HepG2 (cell line): ENCODE results near the gene AURKA.

Experiments
- CREB1 ChIP-seq, 2 experiments: fragments of 450-650 bp in 1 of 2; IDR thresholded peaks; 2 replicates each; pipeline ENCODE4 v1.6.1; 2016 to 2017; ENCODE audit warnings: control low read depth in 1 of 2, mild to moderate bottlenecking in 1 of 2, missing compliant biosample characterization in 1 of 2, missing genetic modification characterization in 1 of 2
- IKZF1 ChIP-seq: fragments of 450-650 bp; IDR thresholded peaks from 2 replicates; pipeline ENCODE4 v1.7.1; 2016
- MED13 ChIP-seq: sonication (generic); formaldehyde crosslinking; IDR thresholded peaks from 2 replicates; pipeline ENCODE4 v1.5.0; 2020; ENCODE audit warnings: missing genetic modification reagents
- POLR2AphosphoS2 ChIP-seq: IDR thresholded peaks from 2 replicates; pipeline ENCODE4 v1.6.1; 2011; ENCODE audit warnings: low read depth, low read length, improper control_type of control experiment
- RFX1 ChIP-seq: fragments of 450-650 bp; IDR thresholded peaks from 2 replicates; pipeline ENCODE4 v1.6.1; 2017
- SIN3B ChIP-seq: fragments of 150-350 bp; IDR thresholded peaks from 2 replicates; pipeline ENCODE4 v1.6.1; 2014; ENCODE audit warnings: low read length
- SP2 ChIP-seq: sonication (generic); formaldehyde crosslinking; IDR thresholded peaks from 2 replicates; pipeline ENCODE4 v1.5.1; 2020; ENCODE audit warnings: mild to moderate bottlenecking, missing genetic modification reagents
- TAF1 ChIP-seq: sonication (generic); formaldehyde crosslinking; IDR thresholded peaks from 2 replicates; pipeline ENCODE4 v1.4.0; 2020; ENCODE audit warnings: missing genetic modification reagents
- TEAD3 ChIP-seq: optimal IDR thresholded peaks from 2 replicates; pipeline ENCODE3; 2016; ENCODE audit warnings: borderline replicate concordance
- ZNF230 ChIP-seq: sonication (generic); formaldehyde crosslinking; IDR thresholded peaks from 2 replicates; pipeline ENCODE4 v1.4.0; 2020; ENCODE audit warnings: mild to moderate bottlenecking, missing genetic modification reagents
- ZNF549 ChIP-seq: sonication (generic); formaldehyde crosslinking; IDR thresholded peaks from 2 replicates; pipeline ENCODE4 v1.5.0; 2020; ENCODE audit warnings: missing genetic modification reagents
- ZNF564 ChIP-seq: sonication (generic); formaldehyde crosslinking; IDR thresholded peaks from 2 replicates; pipeline ENCODE4 v1.8.1; 2023; ENCODE audit warnings: mild to moderate bottlenecking, missing genetic modification reagents
- TF ChIP-seq, protein P1 (sequence below): sonication (generic); formaldehyde crosslinking; IDR thresholded peaks from 2 replicates; pipeline ENCODE4 v1.4.0; 2020; ENCODE audit warnings: missing genetic modification reagents
- TF ChIP-seq, protein P2 (sequence below): sonication (generic); formaldehyde crosslinking; IDR thresholded peaks from 2 replicates; pipeline ENCODE4 v1.5.0; 2020; ENCODE audit warnings: mild to moderate bottlenecking, missing genetic modification reagents, moderate library complexity

DNA sequence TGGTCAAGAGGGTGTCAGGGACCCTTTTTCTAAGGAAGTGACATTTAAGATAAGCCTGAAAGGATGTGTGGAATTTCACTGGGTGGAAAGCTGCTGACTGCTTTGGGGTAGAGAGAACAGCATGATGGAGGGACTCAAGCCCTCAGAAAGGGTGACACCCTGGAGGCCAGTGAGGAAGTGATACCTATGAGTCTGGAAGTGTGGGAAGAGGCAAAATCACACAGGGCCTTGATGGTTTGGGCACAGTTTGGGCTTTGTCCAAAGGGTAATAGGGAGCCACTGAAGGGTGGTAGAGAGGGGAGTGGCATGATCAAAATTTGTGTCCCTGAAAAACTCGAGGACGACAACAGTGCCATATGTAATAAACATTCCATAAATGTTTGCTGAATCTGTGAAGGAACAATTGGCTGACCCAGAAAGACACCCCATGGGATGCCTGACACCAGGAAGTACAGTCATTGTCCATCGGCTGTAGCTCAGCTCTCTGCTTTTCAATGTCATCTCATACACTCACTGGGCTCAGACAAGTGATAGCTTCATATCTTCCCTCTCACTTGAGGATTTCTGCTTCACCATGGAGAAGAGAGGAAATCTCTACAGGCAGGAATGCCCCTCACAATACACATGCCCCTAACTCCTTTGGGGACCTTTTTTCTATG, 41.3 kb upstream of the AURKA start:
- no peak for TF ChIP-seq TEAD3 (CRISPR knock-in tag)
- no peak for TF ChIP-seq ZNF230 (CRISPR knock-in tag)
- no peak for TF ChIP-seq IKZF1
- TF ChIP-seq MED13 (CRISPR knock-in tag), result no peak
- TF ChIP-seq POLR2AphosphoS2, result no peak
- no peak for TF ChIP-seq TAF1 (CRISPR knock-in tag)
- no peak for TF ChIP-seq ZNF549 (CRISPR knock-in tag)
- TF ChIP-seq, protein P1, sequence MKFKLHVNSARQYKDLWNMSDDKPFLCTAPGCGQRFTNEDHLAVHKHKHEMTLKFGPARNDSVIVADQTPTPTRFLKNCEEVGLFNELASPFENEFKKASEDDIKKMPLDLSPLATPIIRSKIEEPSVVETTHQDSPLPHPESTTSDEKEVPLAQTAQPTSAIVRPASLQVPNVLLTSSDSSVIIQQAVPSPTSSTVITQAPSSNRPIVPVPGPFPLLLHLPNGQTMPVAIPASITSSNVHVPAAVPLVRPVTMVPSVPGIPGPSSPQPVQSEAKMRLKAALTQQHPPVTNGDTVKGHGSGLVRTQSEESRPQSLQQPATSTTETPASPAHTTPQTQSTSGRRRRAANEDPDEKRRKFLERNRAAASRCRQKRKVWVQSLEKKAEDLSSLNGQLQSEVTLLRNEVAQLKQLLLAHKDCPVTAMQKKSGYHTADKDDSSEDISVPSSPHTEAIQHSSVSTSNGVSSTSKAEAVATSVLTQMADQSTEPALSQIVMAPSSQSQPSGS (CRISPR knock-in tag), result no peak
- TF ChIP-seq SIN3B, result no peak
- no peak for TF ChIP-seq CREB1 (IDR thresholded peaks at IDR 0.05)
- no peak for TF ChIP-seq CREB1 (CRISPR knock-in tag; IDR thresholded peaks at IDR 0.05)
- no peak for TF ChIP-seq ZNF564 (CRISPR knock-in tag)
- TF ChIP-seq, protein P2, sequence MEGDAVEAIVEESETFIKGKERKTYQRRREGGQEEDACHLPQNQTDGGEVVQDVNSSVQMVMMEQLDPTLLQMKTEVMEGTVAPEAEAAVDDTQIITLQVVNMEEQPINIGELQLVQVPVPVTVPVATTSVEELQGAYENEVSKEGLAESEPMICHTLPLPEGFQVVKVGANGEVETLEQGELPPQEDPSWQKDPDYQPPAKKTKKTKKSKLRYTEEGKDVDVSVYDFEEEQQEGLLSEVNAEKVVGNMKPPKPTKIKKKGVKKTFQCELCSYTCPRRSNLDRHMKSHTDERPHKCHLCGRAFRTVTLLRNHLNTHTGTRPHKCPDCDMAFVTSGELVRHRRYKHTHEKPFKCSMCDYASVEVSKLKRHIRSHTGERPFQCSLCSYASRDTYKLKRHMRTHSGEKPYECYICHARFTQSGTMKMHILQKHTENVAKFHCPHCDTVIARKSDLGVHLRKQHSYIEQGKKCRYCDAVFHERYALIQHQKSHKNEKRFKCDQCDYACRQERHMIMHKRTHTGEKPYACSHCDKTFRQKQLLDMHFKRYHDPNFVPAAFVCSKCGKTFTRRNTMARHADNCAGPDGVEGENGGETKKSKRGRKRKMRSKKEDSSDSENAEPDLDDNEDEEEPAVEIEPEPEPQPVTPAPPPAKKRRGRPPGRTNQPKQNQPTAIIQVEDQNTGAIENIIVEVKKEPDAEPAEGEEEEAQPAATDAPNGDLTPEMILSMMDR, result no peak
- no peak for TF ChIP-seq SP2 (CRISPR knock-in tag)
- no peak for TF ChIP-seq RFX1
